WTC11 (cell line): ENCODE results near the gene MYO18B.

Experiments used
- ETV6 ChIP-seq: sonication (generic); formaldehyde crosslinking; IDR thresholded peaks from 2 replicates; pipeline ENCODE4 v1.8.1; 2022; ENCODE audit warnings: mild to moderate bottlenecking, missing genetic modification reagents
- HMGA2 ChIP-seq: fragments of 250-450 bp; sonication (Bioruptor Pico); IDR thresholded peaks from 2 replicates; pipeline ENCODE4 v1.4.0; 2021; ENCODE audit warnings: mild to moderate bottlenecking, moderate library complexity
- NR1H2 ChIP-seq: sonication (generic); formaldehyde crosslinking; IDR thresholded peaks from 2 replicates; pipeline ENCODE4 v1.9.0; 2021; ENCODE audit warnings: mild to moderate bottlenecking, moderate library complexity, missing genetic modification reagents
- ZNF121 ChIP-seq: sonication (generic); formaldehyde crosslinking; IDR thresholded peaks from 2 replicates; pipeline ENCODE4 v1.8.0; 2023; ENCODE audit warnings: missing genetic modification reagents
- TF ChIP-seq, protein P1 (sequence below): fragments of 200-600 bp; IDR thresholded peaks from 2 replicates; pipeline ENCODE4 v1.8.0; 2022; ENCODE audit warnings: antibody characterized with exemption
- TF ChIP-seq, protein P2 (sequence below): sonication (generic); formaldehyde crosslinking; IDR thresholded peaks from 2 replicates; pipeline ENCODE4 v1.8.0; 2022; ENCODE audit warnings: mild to moderate bottlenecking, missing genetic modification reagents

DNA sequence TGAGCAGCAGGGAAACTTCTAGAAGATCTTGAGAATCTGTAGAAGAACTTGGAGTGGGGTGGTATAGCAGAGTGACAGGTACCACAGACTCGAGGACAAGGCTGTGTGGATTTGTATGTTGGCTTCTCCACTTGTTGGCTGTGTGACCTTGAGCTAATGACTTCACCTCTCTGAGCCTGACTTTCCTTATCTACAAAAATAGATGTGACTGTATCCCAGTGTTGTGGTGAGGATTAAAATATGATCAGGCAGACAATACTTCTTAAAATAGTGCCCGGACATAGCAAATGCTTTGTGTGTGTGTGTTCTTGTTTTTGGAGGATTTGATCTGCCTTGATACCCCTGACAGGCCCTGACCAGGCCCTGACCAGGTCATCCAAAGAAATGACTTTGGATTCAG lies 40.8 kb downstream of the MYO18B start:
- TF ChIP-seq, protein P1, sequence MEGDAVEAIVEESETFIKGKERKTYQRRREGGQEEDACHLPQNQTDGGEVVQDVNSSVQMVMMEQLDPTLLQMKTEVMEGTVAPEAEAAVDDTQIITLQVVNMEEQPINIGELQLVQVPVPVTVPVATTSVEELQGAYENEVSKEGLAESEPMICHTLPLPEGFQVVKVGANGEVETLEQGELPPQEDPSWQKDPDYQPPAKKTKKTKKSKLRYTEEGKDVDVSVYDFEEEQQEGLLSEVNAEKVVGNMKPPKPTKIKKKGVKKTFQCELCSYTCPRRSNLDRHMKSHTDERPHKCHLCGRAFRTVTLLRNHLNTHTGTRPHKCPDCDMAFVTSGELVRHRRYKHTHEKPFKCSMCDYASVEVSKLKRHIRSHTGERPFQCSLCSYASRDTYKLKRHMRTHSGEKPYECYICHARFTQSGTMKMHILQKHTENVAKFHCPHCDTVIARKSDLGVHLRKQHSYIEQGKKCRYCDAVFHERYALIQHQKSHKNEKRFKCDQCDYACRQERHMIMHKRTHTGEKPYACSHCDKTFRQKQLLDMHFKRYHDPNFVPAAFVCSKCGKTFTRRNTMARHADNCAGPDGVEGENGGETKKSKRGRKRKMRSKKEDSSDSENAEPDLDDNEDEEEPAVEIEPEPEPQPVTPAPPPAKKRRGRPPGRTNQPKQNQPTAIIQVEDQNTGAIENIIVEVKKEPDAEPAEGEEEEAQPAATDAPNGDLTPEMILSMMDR = no peak
- TF ChIP-seq, protein P2, sequence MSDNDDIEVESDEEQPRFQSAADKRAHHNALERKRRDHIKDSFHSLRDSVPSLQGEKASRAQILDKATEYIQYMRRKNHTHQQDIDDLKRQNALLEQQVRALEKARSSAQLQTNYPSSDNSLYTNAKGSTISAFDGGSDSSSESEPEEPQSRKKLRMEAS (CRISPR knock-in tag) = no peak
- TF ChIP-seq NR1H2 (CRISPR knock-in tag) = no peak
- TF ChIP-seq ZNF121 = no peak
- no peak for TF ChIP-seq ETV6
- TF ChIP-seq HMGA2 (CRISPR knock-in tag) = no peak
